GM18519 (cell line): ENCODE data around the gene PKD1.
A peak's percentile ranks its signal among the peaks of the same experiment; 100 is the strongest.

Experiments
- ATAC-seq: cut with Tn5 transposase; IDR thresholded peaks from one replicate; pipeline ENCODE4 v1.9.1; 2021; ENCODE audit warnings: mild to moderate bottlenecking, moderate library complexity; ENCODE audit not compliant: unreplicated experiment, low FRiP score

PKD1 gene

GRCh38 chr16:2170587-2171435 lies 35.1 kb upstream of the PKD1 start:
- ATAC-seq = no peak

GRCh38 chr16:2170080-2170479 lies 34.4 kb upstream of the PKD1 start:
- ATAC-seq = no peak

GRCh38 chr16:2167068-2167638 lies 31.5 kb upstream of the PKD1 start:
- ATAC-seq = no peak

- ATAC-seq = no peak
Observed at GRCh38 chr16:2166263-2167067, 30.8 kb upstream of the PKD1 start.

- no peak for ATAC-seq
Observed at GRCh38 chr16:2165861-2166260, 30.2 kb upstream of the PKD1 start.

GRCh38 chr16:2163211-2163881 lies 27.6 kb upstream of the PKD1 start:
- no peak for ATAC-seq

GRCh38 chr16:2162676-2163118 lies 27.0 kb upstream of the PKD1 start:
- ATAC-seq = no peak

GRCh38 chr16:2161911-2162310 lies 26.2 kb upstream of the PKD1 start:
- no peak for ATAC-seq

GRCh38 chr16:2160915-2161551 lies 25.3 kb upstream of the PKD1 start:
- ATAC-seq = no peak

GRCh38 chr16:2159175-2159838 lies 23.6 kb upstream of the PKD1 start:
- no peak for ATAC-seq

- ATAC-seq = no peak
Observed at GRCh38 chr16:2158262-2158638, 22.6 kb upstream of the PKD1 start.

- no peak for ATAC-seq
Observed at GRCh38 chr16:2157480-2158261, 22.0 kb upstream of the PKD1 start.

- ATAC-seq = no peak
Observed at GRCh38 chr16:2156849-2157224, 21.1 kb upstream of the PKD1 start.

GRCh38 chr16:2155977-2156848 lies 20.5 kb upstream of the PKD1 start:
- no peak for ATAC-seq

- ATAC-seq = peak; percentile 86
Observed at GRCh38 chr16:2155091-2155950, 19.6 kb upstream of the PKD1 start, which contains the start of gene TRAF7. Gene TRAF7, plus strand, starts transcription at chr16:2155782. Its CDS starts 8,139 bp downstream, at chr16:2163921.

- ATAC-seq = no peak
Observed at GRCh38 chr16:2154533-2155090, 18.9 kb upstream of the PKD1 start.
